SK-N-SH (cell line): Measurements from ENCODE around the gene SLC12A3.

Experiments used
- CHD2 ChIP-seq: fragments of 150-350 bp; IDR thresholded peaks from 2 replicates; pipeline ENCODE4 v1.6.1; 2018; ENCODE audit warnings: low read length; ENCODE audit not compliant: partially characterized antibody
- FOXM1 ChIP-seq: IDR thresholded peaks from 2 replicates; pipeline ENCODE4 v1.4.0; 2012; ENCODE audit warnings: low read depth, mild to moderate bottlenecking
- GABPA ChIP-seq: IDR thresholded peaks from 2 replicates; pipeline ENCODE4 v1.4.0; 2012; ENCODE audit warnings: low read depth, mild to moderate bottlenecking
- NRF1 ChIP-seq: IDR thresholded peaks from 2 replicates; pipeline ENCODE4 v1.6.1; 2012; ENCODE audit warnings: low read depth, mild to moderate bottlenecking, low read length
- POLR2AphosphoS5 ChIP-seq: IDR thresholded peaks from 2 replicates; pipeline ENCODE4 v1.6.1; 2012; ENCODE audit warnings: low read depth, low read length
- SIN3A ChIP-seq: IDR thresholded peaks from 2 replicates; pipeline ENCODE4 v1.6.1; 2012; ENCODE audit warnings: low read depth, mild to moderate bottlenecking, low read length, moderate library complexity, borderline replicate concordance
- SMC3 ChIP-seq: IDR thresholded peaks from 2 replicates; pipeline ENCODE4 v1.6.1; 2012; ENCODE audit warnings: low read depth, low read length, improper control_type of control experiment
- YY1 ChIP-seq: IDR thresholded peaks from 2 replicates; pipeline ENCODE4 v1.4.0; 2012; ENCODE audit warnings: low read depth, mild to moderate bottlenecking
- TF ChIP-seq, protein P1 (sequence below): fragments of 200-600 bp; sonication (generic); IDR thresholded peaks from 2 replicates; pipeline ENCODE4 v1.6.1; 2017; ENCODE audit warnings: antibody characterized with exemption, mild to moderate bottlenecking, moderate library complexity
- TF ChIP-seq, protein P2 (sequence below): IDR thresholded peaks from 2 replicates; pipeline ENCODE4 v1.6.1; 2012; ENCODE audit warnings: mild to moderate bottlenecking, low read depth, low read length, moderate library complexity
- TF ChIP-seq, protein P3 (sequence below): IDR thresholded peaks from 2 replicates; pipeline ENCODE4 v1.4.0; 2012; ENCODE audit warnings: low read depth

DNA sequence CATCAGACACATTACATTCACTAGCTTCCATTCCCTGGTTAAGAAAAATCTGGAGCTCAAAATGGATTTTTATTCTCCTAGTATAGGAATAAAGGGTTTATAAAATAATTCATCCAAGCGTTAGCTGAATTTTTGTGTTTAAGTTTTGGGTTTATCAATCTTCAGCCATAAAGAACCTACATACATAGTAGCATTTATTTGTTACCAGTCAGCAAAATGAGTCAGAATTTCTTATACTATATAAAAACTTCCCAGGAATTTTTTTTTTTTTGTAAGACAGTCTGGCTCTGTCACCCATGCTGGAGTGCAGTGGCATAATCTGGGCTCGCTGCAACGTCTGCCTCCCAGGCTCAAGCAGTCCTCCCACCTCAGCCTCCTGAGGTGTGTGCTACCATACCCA, 40.2 kb upstream of the SLC12A3 start:
- TF ChIP-seq YY1, result no peak
- TF ChIP-seq CHD2, result no peak
- no peak for TF ChIP-seq SIN3A
- TF ChIP-seq, protein P1, sequence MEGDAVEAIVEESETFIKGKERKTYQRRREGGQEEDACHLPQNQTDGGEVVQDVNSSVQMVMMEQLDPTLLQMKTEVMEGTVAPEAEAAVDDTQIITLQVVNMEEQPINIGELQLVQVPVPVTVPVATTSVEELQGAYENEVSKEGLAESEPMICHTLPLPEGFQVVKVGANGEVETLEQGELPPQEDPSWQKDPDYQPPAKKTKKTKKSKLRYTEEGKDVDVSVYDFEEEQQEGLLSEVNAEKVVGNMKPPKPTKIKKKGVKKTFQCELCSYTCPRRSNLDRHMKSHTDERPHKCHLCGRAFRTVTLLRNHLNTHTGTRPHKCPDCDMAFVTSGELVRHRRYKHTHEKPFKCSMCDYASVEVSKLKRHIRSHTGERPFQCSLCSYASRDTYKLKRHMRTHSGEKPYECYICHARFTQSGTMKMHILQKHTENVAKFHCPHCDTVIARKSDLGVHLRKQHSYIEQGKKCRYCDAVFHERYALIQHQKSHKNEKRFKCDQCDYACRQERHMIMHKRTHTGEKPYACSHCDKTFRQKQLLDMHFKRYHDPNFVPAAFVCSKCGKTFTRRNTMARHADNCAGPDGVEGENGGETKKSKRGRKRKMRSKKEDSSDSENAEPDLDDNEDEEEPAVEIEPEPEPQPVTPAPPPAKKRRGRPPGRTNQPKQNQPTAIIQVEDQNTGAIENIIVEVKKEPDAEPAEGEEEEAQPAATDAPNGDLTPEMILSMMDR, result no peak
- TF ChIP-seq SMC3, result no peak
- TF ChIP-seq POLR2AphosphoS5, result no peak
- no peak for TF ChIP-seq GABPA
- TF ChIP-seq NRF1, result no peak
- TF ChIP-seq, protein P2, sequence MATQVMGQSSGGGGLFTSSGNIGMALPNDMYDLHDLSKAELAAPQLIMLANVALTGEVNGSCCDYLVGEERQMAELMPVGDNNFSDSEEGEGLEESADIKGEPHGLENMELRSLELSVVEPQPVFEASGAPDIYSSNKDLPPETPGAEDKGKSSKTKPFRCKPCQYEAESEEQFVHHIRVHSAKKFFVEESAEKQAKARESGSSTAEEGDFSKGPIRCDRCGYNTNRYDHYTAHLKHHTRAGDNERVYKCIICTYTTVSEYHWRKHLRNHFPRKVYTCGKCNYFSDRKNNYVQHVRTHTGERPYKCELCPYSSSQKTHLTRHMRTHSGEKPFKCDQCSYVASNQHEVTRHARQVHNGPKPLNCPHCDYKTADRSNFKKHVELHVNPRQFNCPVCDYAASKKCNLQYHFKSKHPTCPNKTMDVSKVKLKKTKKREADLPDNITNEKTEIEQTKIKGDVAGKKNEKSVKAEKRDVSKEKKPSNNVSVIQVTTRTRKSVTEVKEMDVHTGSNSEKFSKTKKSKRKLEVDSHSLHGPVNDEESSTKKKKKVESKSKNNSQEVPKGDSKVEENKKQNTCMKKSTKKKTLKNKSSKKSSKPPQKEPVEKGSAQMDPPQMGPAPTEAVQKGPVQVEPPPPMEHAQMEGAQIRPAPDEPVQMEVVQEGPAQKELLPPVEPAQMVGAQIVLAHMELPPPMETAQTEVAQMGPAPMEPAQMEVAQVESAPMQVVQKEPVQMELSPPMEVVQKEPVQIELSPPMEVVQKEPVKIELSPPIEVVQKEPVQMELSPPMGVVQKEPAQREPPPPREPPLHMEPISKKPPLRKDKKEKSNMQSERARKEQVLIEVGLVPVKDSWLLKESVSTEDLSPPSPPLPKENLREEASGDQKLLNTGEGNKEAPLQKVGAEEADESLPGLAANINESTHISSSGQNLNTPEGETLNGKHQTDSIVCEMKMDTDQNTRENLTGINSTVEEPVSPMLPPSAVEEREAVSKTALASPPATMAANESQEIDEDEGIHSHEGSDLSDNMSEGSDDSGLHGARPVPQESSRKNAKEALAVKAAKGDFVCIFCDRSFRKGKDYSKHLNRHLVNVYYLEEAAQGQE, result no peak
- no peak for TF ChIP-seq FOXM1
- TF ChIP-seq, protein P3, sequence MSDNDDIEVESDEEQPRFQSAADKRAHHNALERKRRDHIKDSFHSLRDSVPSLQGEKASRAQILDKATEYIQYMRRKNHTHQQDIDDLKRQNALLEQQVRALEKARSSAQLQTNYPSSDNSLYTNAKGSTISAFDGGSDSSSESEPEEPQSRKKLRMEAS, result no peak
